ENCODE results near the gene UPB1.
"Not testable (repeated sequence)": the region's sequence is repeated elsewhere in the genome, so short reads cannot be mapped to it uniquely, and the experiment has no call there.

- not testable (repeated sequence) for TF ChIP-seq FOXA1 (IDR thresholded peaks at IDR 0.05; ENCODE audit: borderline replicate concordance); EZH2 (IDR thresholded peaks at IDR 0.05; ENCODE audit: borderline replicate concordance, low read depth, low read length); ZNF589 (CRISPR knock-in tag; IDR thresholded peaks at IDR 0.05; ENCODE audit: low read depth); CHD2 (IDR thresholded peaks at IDR 0.05; ENCODE audit: low read depth, low read length); BRD4 (IDR thresholded peaks at IDR 0.05); ERF (CRISPR knock-in tag; IDR thresholded peaks at IDR 0.05); TAF1 (IDR thresholded peaks at IDR 0.05; ENCODE audit: control insufficient read depth, extremely low read depth, insufficient read depth, low read length, severe bottlenecking); NR2C2 (CRISPR knock-in tag; IDR thresholded peaks at IDR 0.05); NR2C2 (tag; IDR thresholded peaks at IDR 0.05); ZBTB26 (CRISPR knock-in tag; IDR thresholded peaks at IDR 0.05); TFE3 (CRISPR knock-in tag; IDR thresholded peaks at IDR 0.05); RAD21 (CRISPR knock-in tag; conservative IDR thresholded peaks at IDR 0.05 in 1 of 2, IDR thresholded peaks at IDR 0.05 in 1 of 2)
- TF ChIP-seq, protein P1, sequence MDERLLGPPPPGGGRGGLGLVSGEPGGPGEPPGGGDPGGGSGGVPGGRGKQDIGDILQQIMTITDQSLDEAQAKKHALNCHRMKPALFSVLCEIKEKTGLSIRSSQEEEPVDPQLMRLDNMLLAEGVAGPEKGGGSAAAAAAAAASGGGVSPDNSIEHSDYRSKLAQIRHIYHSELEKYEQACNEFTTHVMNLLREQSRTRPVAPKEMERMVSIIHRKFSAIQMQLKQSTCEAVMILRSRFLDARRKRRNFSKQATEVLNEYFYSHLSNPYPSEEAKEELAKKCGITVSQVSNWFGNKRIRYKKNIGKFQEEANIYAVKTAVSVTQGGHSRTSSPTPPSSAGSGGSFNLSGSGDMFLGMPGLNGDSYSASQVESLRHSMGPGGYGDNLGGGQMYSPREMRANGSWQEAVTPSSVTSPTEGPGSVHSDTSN (CRISPR knock-in tag; IDR thresholded peaks at IDR 0.05; ENCODE audit: low read depth), result not testable (repeated sequence)
- TF ChIP-seq, protein P1 (tag; conservative IDR thresholded peaks at IDR 0.05; ENCODE audit: low read depth), result not testable (repeated sequence)
- TF ChIP-seq, protein P2, sequence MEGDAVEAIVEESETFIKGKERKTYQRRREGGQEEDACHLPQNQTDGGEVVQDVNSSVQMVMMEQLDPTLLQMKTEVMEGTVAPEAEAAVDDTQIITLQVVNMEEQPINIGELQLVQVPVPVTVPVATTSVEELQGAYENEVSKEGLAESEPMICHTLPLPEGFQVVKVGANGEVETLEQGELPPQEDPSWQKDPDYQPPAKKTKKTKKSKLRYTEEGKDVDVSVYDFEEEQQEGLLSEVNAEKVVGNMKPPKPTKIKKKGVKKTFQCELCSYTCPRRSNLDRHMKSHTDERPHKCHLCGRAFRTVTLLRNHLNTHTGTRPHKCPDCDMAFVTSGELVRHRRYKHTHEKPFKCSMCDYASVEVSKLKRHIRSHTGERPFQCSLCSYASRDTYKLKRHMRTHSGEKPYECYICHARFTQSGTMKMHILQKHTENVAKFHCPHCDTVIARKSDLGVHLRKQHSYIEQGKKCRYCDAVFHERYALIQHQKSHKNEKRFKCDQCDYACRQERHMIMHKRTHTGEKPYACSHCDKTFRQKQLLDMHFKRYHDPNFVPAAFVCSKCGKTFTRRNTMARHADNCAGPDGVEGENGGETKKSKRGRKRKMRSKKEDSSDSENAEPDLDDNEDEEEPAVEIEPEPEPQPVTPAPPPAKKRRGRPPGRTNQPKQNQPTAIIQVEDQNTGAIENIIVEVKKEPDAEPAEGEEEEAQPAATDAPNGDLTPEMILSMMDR (IDR thresholded peaks at IDR 0.05 in 2 of 3, conservative IDR thresholded peaks at IDR 0.05 in 1 of 3; ENCODE audit: insufficient read depth in 2 of 3, low read depth in 1 of 3, low read length in 3 of 3), result not testable (repeated sequence)
Observed at GRCh38 chr22:24552503-24553286, 57.6 kb downstream of the UPB1 start.

Data from K562 (cell line).